ENCODE results near the gene NBDY. TPM values are rescaled to one million over a fixed set of nuclear protein-coding genes. Genes with fewer than 3 reads are reported as not detected.

NBDY gene
- polyA plus RNA-seq, 1 donor (not counting 4 experiments of a cell fraction or from before 2014, with no cell fraction given) = 41.1 TPM

GRCh38 chrX:56757327-56757726 is 28.3 kb downstream of the NBDY start:
- dilution Hi-C loops (cut with MboI; ENCODE audit: extremely low pct_ligation_motif_present, low sequenced_read_pairs) = no loop called here
- FAIRE-seq (no peak), DNase-seq (ENCODE audit: low read depth, low spot score) (no peak)
- Histone ChIP-seq H3K4me1 (ENCODE audit: control insufficient read depth, extremely low read depth, insufficient read depth, low read length) (peaks cover 4% of the 10 kb centered on the region), H3K9me3 (ENCODE audit: control insufficient read depth, low read depth, low read length) (no peaks in the 10 kb centered on the region), H3K9me1 (ENCODE audit: control insufficient read depth, extremely low read depth, insufficient read depth, low read length) (no peaks in the 10 kb centered on the region), H3K36me3 (ENCODE audit: control insufficient read depth in 2 of 2, extremely low read depth in 1 of 2, insufficient read depth in 2 of 2, low read length in 2 of 2) (no peaks in the 10 kb centered on the region), H4K20me1 (ENCODE audit: control insufficient read depth, extremely low read depth, insufficient read depth, low read length) (no peaks in the 10 kb centered on the region), H3K27me3 (ENCODE audit: control insufficient read depth, extremely low read depth, insufficient read depth, low read length) (no peaks in the 10 kb centered on the region), H2AFZ (ENCODE audit: control insufficient read depth, low read length) (no peak overlapping the region), H3K9ac (ENCODE audit: control insufficient read depth, extremely low read depth, insufficient read depth, low read length) (no peak overlapping the region), H3K79me2 (ENCODE audit: control insufficient read depth, insufficient read depth, low read length) (no peaks in the 10 kb centered on the region), H3K4me3 (ENCODE audit: control insufficient read depth in 2 of 3, extremely low read depth in 1 of 3, insufficient read depth in 2 of 3, low read depth in 1 of 3, low read length in 3 of 3) (no peak overlapping the region), H3K4me2 (ENCODE audit: control insufficient read depth, extremely low read depth, insufficient read depth, low read depth, low read length) (no peak overlapping the region), H3K27ac (ENCODE audit: control insufficient read depth, insufficient read depth, low read length) (no peak overlapping the region)
- no peak for TF ChIP-seq CTCF (optimal IDR thresholded peaks at IDR 0.05 in 1 of 3, IDR thresholded peaks at IDR 0.05 in 1 of 3, conservative IDR thresholded peaks at IDR 0.05 in 1 of 3; ENCODE audit: extremely low read depth in 1 of 3, insufficient read depth in 2 of 3, low read length in 3 of 3)
- TF ChIP-seq EZH2 (IDR thresholded peaks at IDR 0.05; ENCODE audit: low read length) = no peak

- Histone ChIP-seq H4K20me1 (ENCODE audit: control insufficient read depth, extremely low read depth, insufficient read depth, low read length) (no peaks in the 10 kb centered on the region), H3K9me1 (ENCODE audit: control insufficient read depth, extremely low read depth, insufficient read depth, low read length) (no peaks in the 10 kb centered on the region), H2AFZ (ENCODE audit: control insufficient read depth, low read length) (no peak overlapping the region), H3K9ac (ENCODE audit: control insufficient read depth, extremely low read depth, insufficient read depth, low read length) (no peak overlapping the region), H3K4me3 (ENCODE audit: control insufficient read depth in 2 of 3, extremely low read depth in 1 of 3, insufficient read depth in 2 of 3, low read depth in 1 of 3, low read length in 3 of 3) (no peak overlapping the region), H3K4me1 (ENCODE audit: control insufficient read depth, extremely low read depth, insufficient read depth, low read length) (peaks cover 4% of the 10 kb centered on the region), H3K36me3 (ENCODE audit: control insufficient read depth in 2 of 2, extremely low read depth in 1 of 2, insufficient read depth in 2 of 2, low read length in 2 of 2) (no peaks in the 10 kb centered on the region), H3K79me2 (ENCODE audit: control insufficient read depth, insufficient read depth, low read length) (no peaks in the 10 kb centered on the region), H3K9me3 (ENCODE audit: control insufficient read depth, low read depth, low read length) (no peaks in the 10 kb centered on the region), H3K27me3 (ENCODE audit: control insufficient read depth, extremely low read depth, insufficient read depth, low read length) (no peaks in the 10 kb centered on the region), H3K4me2 (ENCODE audit: control insufficient read depth, extremely low read depth, insufficient read depth, low read depth, low read length) (no peak overlapping the region), H3K27ac (ENCODE audit: control insufficient read depth, insufficient read depth, low read length) (no peak overlapping the region)
- DNase-seq (ENCODE audit: low read depth, low spot score) (no peak), FAIRE-seq (no peak)
- no peak for TF ChIP-seq EZH2 (IDR thresholded peaks at IDR 0.05; ENCODE audit: low read length)
- no peak for TF ChIP-seq CTCF (optimal IDR thresholded peaks at IDR 0.05 in 1 of 3, IDR thresholded peaks at IDR 0.05 in 1 of 3, conservative IDR thresholded peaks at IDR 0.05 in 1 of 3; ENCODE audit: extremely low read depth in 1 of 3, insufficient read depth in 2 of 3, low read length in 3 of 3)
- dilution Hi-C loops (cut with MboI; ENCODE audit: extremely low pct_ligation_motif_present, low sequenced_read_pairs) = no loop called here
Observed at GRCh38 chrX:56758456-56758855, 29.4 kb downstream of the NBDY start.

Measured in keratinocyte (primary cell).